Measurements from ENCODE around the gene AAR2.

The AAR2 gene

DNA sequence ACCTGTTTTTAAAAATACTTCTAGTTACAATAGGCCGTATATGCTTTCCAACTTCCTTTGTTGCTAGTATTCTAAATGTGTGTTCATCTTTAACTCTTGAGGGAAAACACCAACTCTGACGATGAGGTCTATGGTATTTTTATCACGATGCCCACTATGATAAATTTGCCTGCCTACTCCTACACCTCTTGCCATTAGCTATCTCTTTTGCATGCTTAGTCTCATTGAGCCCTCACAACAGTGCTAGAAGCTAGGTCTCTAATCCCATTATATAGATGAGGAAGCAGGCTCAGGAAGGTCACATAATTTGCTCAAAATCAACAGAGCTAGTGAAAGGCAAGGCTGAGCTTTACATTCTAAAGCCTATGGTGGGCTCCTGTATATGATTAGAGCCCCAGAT, 13.2 kb downstream of the AAR2 start:
- Histone ChIP-seq H2AFZ (ENCODE audit: low read depth, low read length) (no peak overlapping the region), H3K4ac (ENCODE audit: low read depth in 1 of 2, low read length in 2 of 2) (no peak overlapping the region)
- WGBS = 93% methylated on average over 3 of the region's 3 CpGs

DNA sequence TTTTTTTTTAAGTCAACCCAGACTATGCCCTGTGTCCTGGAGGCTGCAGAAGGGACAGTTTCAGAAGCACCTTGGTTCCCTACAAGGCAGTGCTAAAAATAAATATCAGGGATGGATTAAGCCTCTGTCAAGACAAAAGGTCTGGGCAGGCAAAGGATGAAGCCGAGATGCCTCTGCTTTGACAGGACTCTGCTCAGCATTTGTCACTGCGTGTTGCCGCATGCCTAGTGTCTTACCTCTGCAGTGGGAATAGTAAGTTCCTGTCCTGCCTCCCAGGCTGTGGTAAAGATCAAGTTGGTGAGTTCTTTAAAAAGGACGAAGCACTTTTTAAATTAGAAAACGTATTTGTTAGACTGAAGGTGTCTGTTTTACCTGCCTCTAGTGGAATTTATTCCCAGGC, 15.1 kb downstream of the AAR2 start:
- H2BK15ac ChIP-seq (ENCODE audit: low read depth, poor library complexity, severe bottlenecking) = no peak overlapping the region
- DNase-seq = no peak
- no peak overlapping the region for H3K23ac ChIP-seq (ENCODE audit: low read length in 2 of 2)
- 97% methylated on average over 5 of the region's 5 CpGs for WGBS
- H3K9ac ChIP-seq (ENCODE audit: low read length) = no peak overlapping the region
- H3K9me3 ChIP-seq (ENCODE audit: control insufficient read depth, low read length) = no peaks in the 10 kb centered on the region
- no peaks in the 10 kb centered on the region for H3K27me3 ChIP-seq (ENCODE audit: control insufficient read depth in 1 of 2, insufficient read depth in 1 of 2, low read length in 2 of 2)
- no peak overlapping the region for H2BK120ac ChIP-seq (ENCODE audit: low read depth, low read length)
- no peak overlapping the region for H4K91ac ChIP-seq (ENCODE audit: low read length)
- H3K4me1 ChIP-seq (ENCODE audit: control insufficient read depth, insufficient read depth, low read depth, low read length) = no peaks in the 10 kb centered on the region
- no peak overlapping the region for H3K4ac ChIP-seq (ENCODE audit: low read depth in 1 of 2, low read length in 2 of 2)
- no peak overlapping the region for H3K27ac ChIP-seq (ENCODE audit: low read length, poor library complexity, severe bottlenecking)
- H2AFZ ChIP-seq (ENCODE audit: low read depth, low read length) = no peak overlapping the region
- H3K36me3 ChIP-seq (ENCODE audit: control insufficient read depth in 1 of 2, insufficient read depth in 2 of 2, low read depth in 1 of 2, low read length in 2 of 2) = peaks cover 42 to 93% of the 10 kb centered on the region in 2 experiments
- H3K4me2 ChIP-seq (ENCODE audit: low read length, poor library complexity, severe bottlenecking) = no peak overlapping the region
- H3K14ac ChIP-seq (ENCODE audit: low read length in 2 of 2) = no peak overlapping the region
- peaks cover 35% of the 10 kb centered on the region for H3K79me1 ChIP-seq (replicated peaks; ENCODE audit: low read length, poor library complexity, severe bottlenecking)
- no peak overlapping the region for H2AK5ac ChIP-seq (ENCODE audit: low read length, severe bottlenecking)
- H3K4me3 ChIP-seq (ENCODE audit: insufficient read depth in 1 of 2, low read depth in 1 of 2, low read length in 2 of 2) = no peak overlapping the region
- H2BK5ac ChIP-seq (ENCODE audit: low read depth, low read length, poor library complexity, severe bottlenecking) = no peak overlapping the region
- no peak overlapping the region for H2BK12ac ChIP-seq (ENCODE audit: low read length in 2 of 2)
- H4K8ac ChIP-seq (ENCODE audit: low read length) = no peak overlapping the region
- H3K18ac ChIP-seq (ENCODE audit: low read depth in 1 of 2, low read length in 2 of 2) = no peak overlapping the region

More for the DNA sequence above, 13.2 kb downstream of the AAR2 start:
- H2BK5ac ChIP-seq (ENCODE audit: low read depth, low read length, poor library complexity, severe bottlenecking) = no peak overlapping the region
- no peak overlapping the region for H3K18ac ChIP-seq (ENCODE audit: low read depth in 1 of 2, low read length in 2 of 2)
- no peak overlapping the region for H2BK12ac ChIP-seq (ENCODE audit: low read length in 2 of 2)
- no peak overlapping the region for H2BK15ac ChIP-seq (ENCODE audit: low read depth, poor library complexity, severe bottlenecking)
- peaks cover 43 to 99% of the 10 kb centered on the region in 2 experiments for H3K36me3 ChIP-seq (ENCODE audit: control insufficient read depth in 1 of 2, insufficient read depth in 2 of 2, low read depth in 1 of 2, low read length in 2 of 2)
- H3K4me1 ChIP-seq (ENCODE audit: control insufficient read depth, insufficient read depth, low read depth, low read length) = no peaks in the 10 kb centered on the region
- H3K27ac ChIP-seq (ENCODE audit: low read length, poor library complexity, severe bottlenecking) = no peak overlapping the region
- no peak overlapping the region for H3K9ac ChIP-seq (ENCODE audit: low read length)
- H3K4me2 ChIP-seq (ENCODE audit: low read length, poor library complexity, severe bottlenecking) = no peak overlapping the region
- H2AK5ac ChIP-seq (ENCODE audit: low read length, severe bottlenecking) = no peak overlapping the region
- no peak overlapping the region for H4K91ac ChIP-seq (ENCODE audit: low read length)
- no peaks in the 10 kb centered on the region for H3K27me3 ChIP-seq (ENCODE audit: control insufficient read depth in 1 of 2, insufficient read depth in 1 of 2, low read length in 2 of 2)
- no peak overlapping the region for H3K23ac ChIP-seq (ENCODE audit: low read length in 2 of 2)
- no peaks in the 10 kb centered on the region for H3K9me3 ChIP-seq (ENCODE audit: control insufficient read depth, low read length)
- H3K79me1 ChIP-seq (replicated peaks; ENCODE audit: low read length, poor library complexity, severe bottlenecking) = peaks cover 43% of the 10 kb centered on the region
- DNase-seq = no peak
- H3K14ac ChIP-seq (ENCODE audit: low read length in 2 of 2) = no peak overlapping the region
- no peak overlapping the region for H2BK120ac ChIP-seq (ENCODE audit: low read depth, low read length)
- H3K4me3 ChIP-seq (ENCODE audit: insufficient read depth in 1 of 2, low read depth in 1 of 2, low read length in 2 of 2) = no peak overlapping the region
- H4K8ac ChIP-seq (ENCODE audit: low read length) = no peak overlapping the region

DNA sequence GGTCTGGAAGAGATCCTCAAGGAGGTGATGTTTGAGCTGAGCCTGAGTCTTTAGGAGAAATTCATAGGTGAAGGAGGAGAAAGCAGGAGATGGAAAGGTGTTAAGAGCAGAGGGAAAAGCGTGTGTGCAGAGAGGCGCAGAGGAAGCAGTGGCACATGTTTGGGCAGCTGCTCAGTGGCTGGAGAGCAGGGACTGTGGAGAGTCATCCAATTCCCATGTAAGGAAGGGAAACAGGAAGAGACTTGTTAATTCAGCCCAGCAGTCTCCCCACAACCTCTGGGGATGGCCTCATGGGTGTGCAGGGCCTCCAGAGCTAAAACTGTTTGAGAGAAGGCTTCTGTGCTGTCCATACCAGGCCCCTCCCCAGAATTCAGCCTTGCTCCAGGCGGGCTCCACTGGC, 16.2 kb downstream of the AAR2 start:
- H3K23ac ChIP-seq (ENCODE audit: low read length in 2 of 2) = no peak overlapping the region
- H3K36me3 ChIP-seq (ENCODE audit: control insufficient read depth in 1 of 2, insufficient read depth in 2 of 2, low read depth in 1 of 2, low read length in 2 of 2) = peaks cover 42 to 91% of the 10 kb centered on the region in 2 experiments
- no peak overlapping the region for H2AFZ ChIP-seq (ENCODE audit: low read depth, low read length)
- H3K79me1 ChIP-seq (replicated peaks; ENCODE audit: low read length, poor library complexity, severe bottlenecking) = peaks cover 32% of the 10 kb centered on the region
- no peak overlapping the region for H2BK5ac ChIP-seq (ENCODE audit: low read depth, low read length, poor library complexity, severe bottlenecking)
- H3K9ac ChIP-seq (ENCODE audit: low read length) = no peak overlapping the region
- no peak overlapping the region for H4K91ac ChIP-seq (ENCODE audit: low read length)
- H2BK15ac ChIP-seq (ENCODE audit: low read depth, poor library complexity, severe bottlenecking) = no peak overlapping the region
- H3K4me1 ChIP-seq (ENCODE audit: control insufficient read depth, insufficient read depth, low read depth, low read length) = no peaks in the 10 kb centered on the region
- no peak overlapping the region for H3K18ac ChIP-seq (ENCODE audit: low read depth in 1 of 2, low read length in 2 of 2)
- no peak overlapping the region for H2AK5ac ChIP-seq (ENCODE audit: low read length, severe bottlenecking)
- no peak for DNase-seq
- H4K8ac ChIP-seq (ENCODE audit: low read length) = no peak overlapping the region
- H3K14ac ChIP-seq (ENCODE audit: low read length in 2 of 2) = no peak overlapping the region
- no peaks in the 10 kb centered on the region for H3K27me3 ChIP-seq (ENCODE audit: control insufficient read depth in 1 of 2, insufficient read depth in 1 of 2, low read length in 2 of 2)
- no peaks in the 10 kb centered on the region for H3K9me3 ChIP-seq (ENCODE audit: control insufficient read depth, low read length)
- no peak overlapping the region for H3K4me3 ChIP-seq (ENCODE audit: insufficient read depth in 1 of 2, low read depth in 1 of 2, low read length in 2 of 2)
- H2BK120ac ChIP-seq (ENCODE audit: low read depth, low read length) = no peak overlapping the region
- no peak overlapping the region for H3K27ac ChIP-seq (ENCODE audit: low read length, poor library complexity, severe bottlenecking)
- 100% methylated on average over 2 of the region's 3 CpGs for WGBS
- no peak overlapping the region for H3K4ac ChIP-seq (ENCODE audit: low read depth in 1 of 2, low read length in 2 of 2)
- H2BK12ac ChIP-seq (ENCODE audit: low read length in 2 of 2) = no peak overlapping the region
- H3K4me2 ChIP-seq (ENCODE audit: low read length, poor library complexity, severe bottlenecking) = no peak overlapping the region

DNA sequence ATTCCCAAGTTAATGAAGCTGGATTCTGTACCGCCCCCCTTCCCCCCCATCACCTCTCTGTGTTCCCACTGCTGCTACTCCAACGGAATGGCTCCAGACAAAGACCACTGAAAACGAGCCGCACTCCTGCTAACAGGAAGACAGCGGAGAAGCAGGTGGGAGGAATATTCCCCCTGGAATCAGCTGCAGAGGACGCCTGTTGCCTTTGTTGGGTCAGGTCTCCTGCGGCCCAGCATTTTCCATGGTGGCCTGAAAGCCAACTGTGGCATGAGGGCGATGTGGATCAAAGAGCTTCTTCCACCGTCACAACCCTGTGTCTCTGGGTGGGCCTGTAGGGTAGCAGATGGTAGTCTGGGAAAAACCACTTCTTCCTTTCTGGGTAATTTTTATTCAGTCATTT, 16.8 kb downstream of the AAR2 start:
- H3K9me3 ChIP-seq (ENCODE audit: control insufficient read depth, low read length) = no peaks in the 10 kb centered on the region
- no peak overlapping the region for H3K9ac ChIP-seq (ENCODE audit: low read length)
- H3K4ac ChIP-seq (ENCODE audit: low read depth in 1 of 2, low read length in 2 of 2) = no peak overlapping the region
- no peak overlapping the region for H2BK5ac ChIP-seq (ENCODE audit: low read depth, low read length, poor library complexity, severe bottlenecking)
- no peak overlapping the region for H2BK15ac ChIP-seq (ENCODE audit: low read depth, poor library complexity, severe bottlenecking)
- H3K36me3 ChIP-seq (ENCODE audit: control insufficient read depth in 1 of 2, insufficient read depth in 2 of 2, low read depth in 1 of 2, low read length in 2 of 2) = peaks cover 41 to 86% of the 10 kb centered on the region in 2 experiments
- H2BK120ac ChIP-seq (ENCODE audit: low read depth, low read length) = no peak overlapping the region
- no peaks in the 10 kb centered on the region for H3K4me1 ChIP-seq (ENCODE audit: control insufficient read depth, insufficient read depth, low read depth, low read length)
- peaks cover 30% of the 10 kb centered on the region for H3K79me1 ChIP-seq (replicated peaks; ENCODE audit: low read length, poor library complexity, severe bottlenecking)
- no peak overlapping the region for H3K27ac ChIP-seq (ENCODE audit: low read length, poor library complexity, severe bottlenecking)
- no peak overlapping the region for H3K4me2 ChIP-seq (ENCODE audit: low read length, poor library complexity, severe bottlenecking)
- over 99% methylated on average over 8 of the region's 9 CpGs for WGBS
- DNase-seq = no peak
- no peak overlapping the region for H2AK5ac ChIP-seq (ENCODE audit: low read length, severe bottlenecking)
- no peak overlapping the region for H4K91ac ChIP-seq (ENCODE audit: low read length)
- H2BK12ac ChIP-seq (ENCODE audit: low read length in 2 of 2) = no peak overlapping the region
- no peak overlapping the region for H3K18ac ChIP-seq (ENCODE audit: low read depth in 1 of 2, low read length in 2 of 2)
- no peak overlapping the region for H4K8ac ChIP-seq (ENCODE audit: low read length)
- H2AFZ ChIP-seq (ENCODE audit: low read depth, low read length) = no peak overlapping the region
- no peaks in the 10 kb centered on the region for H3K27me3 ChIP-seq (ENCODE audit: control insufficient read depth in 1 of 2, insufficient read depth in 1 of 2, low read length in 2 of 2)
- no peak overlapping the region for H3K4me3 ChIP-seq (ENCODE audit: insufficient read depth in 1 of 2, low read depth in 1 of 2, low read length in 2 of 2)
- no peak overlapping the region for H3K23ac ChIP-seq (ENCODE audit: low read length in 2 of 2)
- H3K14ac ChIP-seq (ENCODE audit: low read length in 2 of 2) = no peak overlapping the region
